NCI-H2081 treated with DMSO at 0.1 percent for 48 hours (cell line): ENCODE measurements around the gene SLC47A2.

ENCODE experiments used
- DNase-seq: peaks from one replicate; lab custom pipeline; 2025; lab: John Stamatoyannopoulos, UW

SLC47A2 gene

DNA sequence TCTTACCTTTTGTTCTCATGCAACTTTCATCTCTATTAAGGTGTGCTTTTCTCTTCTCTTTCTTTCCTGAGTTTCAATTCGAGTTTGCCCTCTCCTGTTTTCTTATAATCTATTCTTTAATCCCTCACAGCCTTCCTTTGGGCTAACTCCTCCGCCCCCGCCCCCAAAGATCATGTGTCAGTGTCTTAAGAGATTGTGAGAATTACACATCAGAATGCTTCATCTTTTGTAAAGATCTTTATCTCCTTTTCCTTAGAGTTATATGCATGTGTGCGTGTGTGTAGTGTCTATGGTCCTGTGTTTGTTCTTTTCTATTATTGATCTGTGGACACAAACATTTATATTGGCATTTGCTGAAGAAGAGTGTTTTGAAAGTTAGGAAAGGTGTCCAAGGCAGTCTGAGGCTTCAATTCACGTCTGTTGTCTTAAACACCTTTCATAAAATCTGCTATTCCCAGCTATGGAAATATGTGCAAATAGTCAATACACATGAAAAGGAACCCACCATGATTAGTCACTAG is 74.0 kb downstream of the SLC47A2 start:
- DNase-seq: no peak

DNA sequence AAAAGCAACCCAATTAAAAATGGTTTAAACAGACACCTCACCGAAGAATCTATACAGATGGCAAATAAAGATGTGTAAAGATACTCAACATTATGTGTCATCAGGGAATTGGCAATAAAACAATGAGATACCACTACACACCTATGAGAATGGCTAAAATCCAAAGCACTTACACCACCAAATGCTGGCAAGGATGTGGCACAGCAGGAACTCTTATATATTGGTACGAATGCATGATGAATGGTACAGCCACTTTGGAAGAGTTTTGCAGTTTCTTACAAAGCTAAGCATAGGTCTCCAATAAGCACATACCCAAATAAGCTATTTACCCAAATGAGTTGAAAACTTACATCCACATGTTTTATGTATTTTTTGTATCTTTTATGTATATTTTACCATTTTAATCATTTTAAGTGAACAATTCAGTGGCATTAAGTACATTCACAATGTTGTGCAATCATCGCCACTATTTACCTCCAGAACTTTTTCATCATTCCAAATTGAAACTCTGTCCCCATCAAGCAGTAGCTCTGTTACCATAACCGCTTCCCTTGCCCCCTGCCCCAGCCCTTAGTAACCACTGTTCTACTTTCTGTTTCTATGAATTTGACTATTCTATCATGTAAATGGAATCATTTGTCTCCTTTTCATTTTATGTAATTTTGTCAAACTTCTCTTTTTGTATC is 74.6 kb downstream of the SLC47A2 start:
- no peak for DNase-seq

DNA sequence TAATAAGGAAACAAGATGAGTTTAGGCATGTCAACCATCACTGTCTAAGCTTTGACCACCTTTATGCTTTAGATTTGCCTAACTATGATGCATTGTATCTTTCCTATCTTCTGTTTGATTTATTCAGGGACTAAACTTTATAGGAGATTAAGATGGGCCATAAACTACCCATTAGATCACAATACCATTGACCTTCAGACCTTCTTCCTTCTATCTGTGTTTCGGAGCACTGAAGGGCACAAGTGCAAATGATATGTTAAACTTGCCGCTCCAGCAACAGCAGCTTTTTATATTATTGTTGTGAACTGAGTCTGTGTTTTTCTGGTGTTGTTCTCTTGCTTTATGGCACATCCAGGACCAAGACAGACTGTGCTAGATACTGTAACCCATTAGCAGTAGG is 84.5 kb downstream of the SLC47A2 start:
- DNase-seq: no peak

DNA sequence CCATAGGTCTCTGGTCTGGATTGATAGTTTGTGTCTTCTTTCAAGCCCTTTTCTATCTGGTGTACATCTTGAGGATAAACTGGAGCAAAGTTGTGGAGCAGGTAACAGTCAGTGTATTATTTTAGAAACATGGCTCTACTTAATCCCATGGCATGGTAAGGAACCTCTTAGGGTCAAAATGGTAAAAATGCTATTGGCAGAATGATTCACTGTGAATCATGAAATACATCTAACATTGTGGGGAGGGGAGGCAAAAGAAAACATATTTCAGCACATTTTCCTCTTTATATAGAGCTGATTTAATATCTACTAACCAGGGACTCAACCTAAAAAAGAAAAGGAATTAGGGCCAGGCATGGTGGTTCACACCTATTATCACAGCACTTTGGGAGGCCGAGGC is 85.7 kb downstream of the SLC47A2 start:
- no peak for DNase-seq

DNA sequence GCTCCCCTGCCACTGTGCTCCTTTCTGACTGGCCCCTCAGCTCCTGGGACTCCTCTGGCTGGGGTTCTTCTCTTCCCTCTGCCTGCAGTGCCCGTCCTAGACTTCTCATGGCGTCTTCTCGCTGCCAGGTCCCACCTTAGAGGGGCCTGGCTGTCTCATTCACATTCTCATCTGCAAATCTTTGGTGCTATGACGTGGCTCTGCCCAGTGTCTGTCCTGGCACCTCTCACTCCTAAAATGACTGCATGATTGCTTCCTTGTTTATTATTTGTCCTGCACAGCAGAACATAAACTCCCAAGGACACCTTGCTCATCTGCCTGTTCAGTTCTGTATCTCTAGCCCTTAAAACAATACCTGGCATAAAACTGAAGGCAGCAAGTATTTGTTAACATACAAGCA is 86.3 kb downstream of the SLC47A2 start:
- no peak for DNase-seq

DNA sequence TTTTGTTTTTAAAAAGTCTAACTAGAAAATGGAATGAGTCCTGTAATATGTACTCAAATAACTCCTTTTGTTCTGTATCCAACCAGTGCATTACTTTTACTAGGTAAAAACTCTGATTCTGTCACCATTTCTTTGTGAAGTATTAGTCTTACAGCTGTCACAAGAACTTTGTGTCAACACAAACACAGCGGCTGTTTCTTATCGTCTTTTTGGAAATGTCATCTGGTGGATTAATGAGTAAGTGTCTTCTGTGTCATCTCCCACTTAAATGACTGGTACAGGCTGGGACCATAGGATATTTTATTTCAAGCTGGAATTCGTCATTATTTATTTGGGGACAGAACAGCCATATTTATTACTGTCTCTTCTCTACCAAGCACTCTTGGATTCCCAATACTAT is 86.9 kb downstream of the SLC47A2 start:
- no peak for DNase-seq
